Prostate gland (tissue), 2 donors: ENCODE results near the gene CACNA1I. TPM values are rescaled to one million over a fixed set of nuclear protein-coding genes. Genes with fewer than 3 reads are reported as not detected.

ENCODE experiments used
- DNase-seq: peaks from one replicate; pipeline ENCODE4 v3.0.0-alpha.2; 2019; ENCODE audit warnings: low spot score
- H3K27ac ChIP-seq, 2 donors: fragments of 200-600 bp; sonication (generic); 2 replicates each; pipeline ENCODE4 v1.5.1; 2017 to 2019
- H3K27me3 ChIP-seq: fragments of 200-600 bp; sonication (generic); replicated peaks from 2 replicates; pipeline ENCODE4 v1.5.1; 2019; ENCODE audit not compliant: insufficient read depth
- H3K36me3 ChIP-seq, 2 donors: fragments of 200-600 bp; sonication (generic); 1 replicate in 1 of 2; 2 replicates in 1 of 2; pipeline versions ENCODE4 v1.5.1 to v1.8.1; 2017 to 2019
- H3K4me1 ChIP-seq: fragments of 200-600 bp; sonication (generic); replicated peaks from 2 replicates; pipeline ENCODE4 v1.5.1; 2019
- H3K4me3 ChIP-seq, 2 donors: fragments of 200-600 bp; sonication (generic); 2 replicates each; pipeline ENCODE4 v1.5.1; 2017 to 2019
- H3K9me3 ChIP-seq: fragments of 200-600 bp; sonication (generic); 2 replicates; pipeline ENCODE4 v1.5.1; 2017
- POLR2A ChIP-seq: fragments of 450-650 bp; IDR thresholded peaks from one replicate; pipeline ENCODE4 v1.6.1; 2016; ENCODE audit warnings: antibody characterized with exemption, mild to moderate bottlenecking
- POLR2AphosphoS5 ChIP-seq: sonication (generic); formaldehyde crosslinking; IDR thresholded peaks from one replicate; pipeline ENCODE4 v1.6.1; 2017; ENCODE audit warnings: antibody characterized with exemption
- WGBS: methylation state at CpG from one replicate; pipeline ENCODE4 v1.1.5; 2018; 5-methylcytosine and 5-hydroxymethylcytosine counted together
- intact Hi-C: fragments of 100-400 bp; cut with DNase I; formaldehyde crosslinking; loops from one replicate; pipeline ENCODE4 v1.14.2; 2022
- total RNA-seq, 2 donors: library from RNA; depleted of rRNA; stranded (reverse); fragments of >200 nt; gene quantifications; one replicate each; pipeline ENCODE4 v1.1.0, GENCODE V29; 2016
- TF ChIP-seq, protein P1 (sequence below), 4 experiments: fragments of 200-600 bp in 2 of 4; fragments of 450-650 bp in 2 of 4; sonication (generic) in 2 of 4; IDR thresholded peaks; 1 replicate in 3 of 4; 2 replicates in 1 of 4; pipeline ENCODE4 v1.5.1; 2016 to 2019; ENCODE audit warnings: antibody characterized with exemption in 4 of 4, mild to moderate bottlenecking in 2 of 4, moderate library complexity in 2 of 4

CACNA1I gene
- total RNA-seq, 2 donors from 2014 or later: 0.05 to 0.68 TPM

DNA sequence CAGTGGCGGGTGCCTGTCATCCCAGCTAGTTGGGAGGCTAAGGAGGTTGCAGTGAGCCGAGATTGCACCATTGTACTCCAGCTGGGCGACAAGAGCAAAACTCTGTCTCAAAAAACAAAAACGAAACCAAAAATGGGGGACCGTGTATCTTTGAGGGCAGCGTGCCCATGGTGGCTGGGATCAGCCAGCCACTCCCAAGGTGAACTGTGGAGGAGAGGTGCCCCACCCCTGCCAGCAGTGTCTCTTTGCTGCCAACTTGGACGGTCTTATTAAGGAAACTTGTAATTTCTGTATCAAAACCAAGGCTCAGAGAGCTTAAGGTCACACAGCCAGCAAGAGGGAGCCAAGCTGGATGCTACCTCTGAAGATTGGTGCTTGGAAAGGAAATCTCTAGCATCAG, 147.7 kb downstream of the CACNA1I start:
- Histone ChIP-seq H3K4me3 (no peak overlapping the region), H3K4me1 (no peaks in the 10 kb centered on the region), H3K36me3 (no peaks in the 10 kb centered on the region), H3K27me3 (no peaks in the 10 kb centered on the region), H3K27ac (no peak overlapping the region), H3K9me3 (no peaks in the 10 kb centered on the region)
- DNase-seq: no peak
- WGBS: 71% methylated on average over 7 of the region's 7 CpGs
- no peak for TF ChIP-seq POLR2AphosphoS5
- no peak for TF ChIP-seq POLR2A
- TF ChIP-seq, protein P1, sequence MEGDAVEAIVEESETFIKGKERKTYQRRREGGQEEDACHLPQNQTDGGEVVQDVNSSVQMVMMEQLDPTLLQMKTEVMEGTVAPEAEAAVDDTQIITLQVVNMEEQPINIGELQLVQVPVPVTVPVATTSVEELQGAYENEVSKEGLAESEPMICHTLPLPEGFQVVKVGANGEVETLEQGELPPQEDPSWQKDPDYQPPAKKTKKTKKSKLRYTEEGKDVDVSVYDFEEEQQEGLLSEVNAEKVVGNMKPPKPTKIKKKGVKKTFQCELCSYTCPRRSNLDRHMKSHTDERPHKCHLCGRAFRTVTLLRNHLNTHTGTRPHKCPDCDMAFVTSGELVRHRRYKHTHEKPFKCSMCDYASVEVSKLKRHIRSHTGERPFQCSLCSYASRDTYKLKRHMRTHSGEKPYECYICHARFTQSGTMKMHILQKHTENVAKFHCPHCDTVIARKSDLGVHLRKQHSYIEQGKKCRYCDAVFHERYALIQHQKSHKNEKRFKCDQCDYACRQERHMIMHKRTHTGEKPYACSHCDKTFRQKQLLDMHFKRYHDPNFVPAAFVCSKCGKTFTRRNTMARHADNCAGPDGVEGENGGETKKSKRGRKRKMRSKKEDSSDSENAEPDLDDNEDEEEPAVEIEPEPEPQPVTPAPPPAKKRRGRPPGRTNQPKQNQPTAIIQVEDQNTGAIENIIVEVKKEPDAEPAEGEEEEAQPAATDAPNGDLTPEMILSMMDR (IDR thresholded peaks at IDR 0.05): no peak
- intact Hi-C loops: no loop called here

DNA sequence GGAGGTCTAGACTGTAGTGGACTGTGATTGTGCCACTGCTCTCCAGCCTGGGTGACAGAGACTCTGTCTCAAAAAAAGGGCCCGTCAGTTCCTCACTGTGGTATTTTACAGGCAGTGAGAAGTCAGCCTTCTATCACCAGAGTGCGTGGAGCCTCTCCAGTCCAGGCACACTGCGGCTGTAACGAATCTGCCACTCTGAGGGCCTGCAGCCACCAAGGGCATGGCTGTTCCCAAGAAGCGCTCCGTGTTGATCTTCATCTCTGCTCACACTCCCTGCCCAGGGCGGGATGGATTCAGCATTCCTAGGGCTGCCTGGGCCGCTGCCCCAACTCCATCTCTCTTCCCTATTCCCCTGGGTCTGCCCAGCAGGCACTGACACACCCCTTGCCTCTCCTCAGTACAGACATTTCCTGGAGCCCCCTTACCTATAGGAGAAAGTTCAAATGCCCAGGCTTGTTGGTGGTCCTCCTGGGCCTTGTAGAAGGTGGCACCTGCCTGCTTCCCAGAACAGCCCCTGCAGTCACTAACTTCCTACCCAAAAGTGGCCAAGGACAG, 148.4 kb downstream of the CACNA1I start:
- no peak overlapping the region for H3K27ac ChIP-seq
- no peaks in the 10 kb centered on the region for H3K4me1 ChIP-seq
- WGBS: 94% methylated on average over 8 of the region's 8 CpGs
- H3K27me3 ChIP-seq: no peaks in the 10 kb centered on the region
- H3K36me3 ChIP-seq: no peaks in the 10 kb centered on the region
- H3K9me3 ChIP-seq: no peaks in the 10 kb centered on the region
- DNase-seq: no peak
- intact Hi-C loops: no loop called here
- TF ChIP-seq POLR2AphosphoS5 (no peak), POLR2A (no peak)
- TF ChIP-seq, protein P1 (IDR thresholded peaks at IDR 0.05): no peak
- H3K4me3 ChIP-seq: no peak overlapping the region

DNA sequence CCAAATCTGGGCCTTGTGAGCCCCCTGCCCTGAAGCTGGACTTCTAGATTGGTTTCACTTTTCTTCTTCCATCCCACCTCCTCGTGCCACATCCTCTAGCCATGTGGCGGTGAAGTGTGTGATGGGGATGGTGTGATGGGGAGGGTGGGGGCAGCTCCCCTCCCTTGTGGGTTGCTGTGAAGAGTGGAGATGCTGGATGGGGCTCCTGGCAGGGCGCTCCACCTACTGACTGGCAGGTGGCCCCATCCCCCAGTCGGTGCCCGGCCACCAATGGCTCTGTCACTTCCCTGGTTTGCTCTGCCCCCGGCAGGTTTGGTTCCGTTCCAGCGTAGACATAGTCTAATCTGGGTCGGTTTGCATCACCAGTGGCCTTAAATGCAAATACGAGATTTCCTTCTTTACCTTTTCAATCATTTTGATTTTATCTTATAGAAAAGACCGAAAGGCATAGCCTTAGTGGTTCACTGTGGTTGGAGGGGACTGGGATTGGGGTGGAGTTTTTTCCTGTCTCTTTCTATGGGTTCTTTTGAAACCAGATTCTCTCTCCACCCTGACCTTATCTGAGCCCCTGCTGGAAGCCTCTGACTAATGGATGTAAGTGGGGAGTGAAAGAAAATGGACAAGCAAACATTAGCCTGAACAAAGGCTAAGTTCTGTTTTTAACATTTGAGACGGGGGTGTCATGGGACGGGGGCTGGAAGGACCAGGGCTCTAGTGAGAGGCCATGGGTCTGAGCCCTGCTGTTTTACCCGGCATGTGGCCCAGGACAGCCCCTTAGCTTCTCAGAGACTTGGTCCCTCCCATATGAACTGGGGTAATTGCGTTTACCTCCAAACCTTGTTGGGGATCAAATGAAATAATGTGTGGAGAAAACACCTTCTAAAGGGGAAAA, 149.3 kb downstream of the CACNA1I start:
- no peaks in the 10 kb centered on the region for H3K27me3 ChIP-seq
- no peak overlapping the region for H3K4me3 ChIP-seq
- WGBS: 87% methylated on average over 15 of the region's 15 CpGs
- TF ChIP-seq, protein P1 (IDR thresholded peaks at IDR 0.05): no peak
- TF ChIP-seq POLR2A (no peak), POLR2AphosphoS5 (no peak)
- H3K4me1 ChIP-seq: no peaks in the 10 kb centered on the region
- H3K36me3 ChIP-seq: no peaks in the 10 kb centered on the region
- H3K9me3 ChIP-seq: no peaks in the 10 kb centered on the region
- DNase-seq: no peak
- no peak overlapping the region for H3K27ac ChIP-seq
- intact Hi-C loops: no loop called here

DNA sequence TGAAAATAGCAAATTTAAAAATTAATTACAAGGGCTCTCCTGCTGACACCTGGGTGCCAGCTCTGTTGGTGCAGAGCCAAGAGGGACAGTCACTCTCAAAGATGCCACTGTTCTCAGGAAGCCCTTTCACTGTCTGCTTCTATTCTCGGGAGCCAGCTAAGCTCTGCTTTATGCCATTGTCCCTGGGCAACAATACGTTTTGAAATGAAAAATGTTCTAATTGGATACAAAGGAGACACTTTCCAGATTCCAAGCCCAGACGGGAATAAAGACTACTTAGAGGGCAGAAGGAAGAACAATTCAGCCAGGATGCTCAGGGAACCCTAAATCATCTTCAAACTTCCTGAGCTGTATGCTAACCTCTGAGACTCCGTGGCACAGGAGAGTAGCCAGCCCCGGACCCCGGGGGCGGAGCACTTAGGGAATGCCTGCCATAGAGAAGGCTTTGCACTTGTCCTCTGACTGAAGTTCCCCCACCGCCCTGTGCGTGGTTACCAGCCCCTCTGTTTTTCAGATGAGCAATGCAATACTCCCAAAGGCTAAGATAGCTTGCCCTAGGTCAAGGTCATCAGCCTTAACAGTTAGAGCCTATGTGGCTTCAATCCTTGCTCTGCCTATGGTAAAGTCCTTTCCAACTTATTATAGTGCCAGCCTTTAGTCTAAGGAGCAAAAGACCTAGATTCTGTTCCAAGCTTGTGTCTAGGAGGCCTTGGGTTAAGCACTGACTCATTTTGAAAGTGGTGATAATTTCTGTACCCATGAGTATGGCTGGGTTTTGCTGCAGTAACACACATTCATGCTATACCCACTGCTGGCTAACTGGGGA, 150.9 kb downstream of the CACNA1I start:
- intact Hi-C loops: no loop called here
- TF ChIP-seq POLR2AphosphoS5 (no peak), POLR2A (no peak)
- TF ChIP-seq, protein P1 (IDR thresholded peaks at IDR 0.05): no peak
- H3K36me3 ChIP-seq: no peaks in the 10 kb centered on the region
- no peaks in the 10 kb centered on the region for H3K9me3 ChIP-seq
- no peaks in the 10 kb centered on the region for H3K27me3 ChIP-seq
- no peaks in the 10 kb centered on the region for H3K4me1 ChIP-seq
- WGBS: 47% methylated on average over 9 of the region's 9 CpGs
- DNase-seq: no peak
- H3K4me3 ChIP-seq: no peak overlapping the region
- no peak overlapping the region for H3K27ac ChIP-seq
